ENCODE measurements around the gene HS3ST3A1. TPM values are rescaled to one million over a fixed set of nuclear protein-coding genes. Genes with fewer than 3 reads are reported as not detected.

The HS3ST3A1 gene
- total and polyA plus RNA-seq, 2 of the 4 experiments (the other 2 are of a cell fraction), result 8.8 to 9.0 TPM

- Histone ChIP-seq H3K9me1 (ENCODE audit: insufficient read depth, low read length) (no peaks in the 10 kb centered on the region), H3K4me1 (ENCODE audit: control insufficient read depth, insufficient read depth, low read length) (no peaks in the 10 kb centered on the region), H3K27ac (ENCODE audit: insufficient read depth, low read length) (no peak overlapping the region), H2BK20ac (ENCODE audit: low read depth, low read length) (no peak overlapping the region), H3K9me3 (ENCODE audit: control insufficient read depth, insufficient read depth, low read length) (peaks cover 2% of the 10 kb centered on the region), H3K36me3 (ENCODE audit: control insufficient read depth, insufficient read depth, low read length) (no peaks in the 10 kb centered on the region), H2AK9ac (replicated peaks; ENCODE audit: low read depth, low read length, poor library complexity) (no peak overlapping the region), H3K4me2 (ENCODE audit: low read depth, low read length) (no peak overlapping the region), H3K18ac (ENCODE audit: low read depth, low read length) (no peak overlapping the region), H3K27me3 (ENCODE audit: control insufficient read depth, insufficient read depth, low read length) (no peaks in the 10 kb centered on the region), H3K79me1 (ENCODE audit: low read depth in 1 of 2, low read length in 2 of 2) (no peaks in the 10 kb centered on the region), H2AK5ac (ENCODE audit: low read depth, low read length) (no peak overlapping the region), H2AFZ (replicated peaks; ENCODE audit: low read length, poor library complexity) (peak overlapping the region; percentile 68), H3K4me3 (ENCODE audit: insufficient read depth, low read depth, low read length) (no peak overlapping the region), H4K91ac (ENCODE audit: insufficient read depth, low read depth, low read length) (no peak overlapping the region), H2BK15ac (ENCODE audit: low read depth, low read length) (no peak overlapping the region), H3K4ac (ENCODE audit: low read depth, low read length) (no peak overlapping the region), H3K9ac (ENCODE audit: low read depth, low read length) (no peak overlapping the region), H3K14ac (replicated peaks; ENCODE audit: low read depth, low read length) (no peak overlapping the region), H2BK120ac (ENCODE audit: low read depth, low read length) (no peak overlapping the region), H4K8ac (ENCODE audit: low read depth in 2 of 2, low read length in 2 of 2) (no peak overlapping the region), H4K5ac (ENCODE audit: low read depth, low read length) (no peak overlapping the region), H3K56ac (ENCODE audit: extremely low read depth, insufficient read depth, low read length) (no peak overlapping the region), H2BK5ac (ENCODE audit: low read depth, low read length, poor library complexity, severe bottlenecking) (no peak overlapping the region), H3K23ac (ENCODE audit: low read depth, low read length) (no peak overlapping the region), H4K20me1 (ENCODE audit: insufficient read depth, low read length) (no peaks in the 10 kb centered on the region)
- no peak for TF ChIP-seq MAZ (IDR thresholded peaks at IDR 0.05; ENCODE audit: borderline replicate concordance, low read depth, low read length)
- TF ChIP-seq CEBPB (IDR thresholded peaks at IDR 0.05; ENCODE audit: low read depth, low read length), result 0 out of 2 replicates have a peak, but pooled peaks have one; percentile 5
- no TSS peak for BruUV-seq (replicated peaks)
- in situ Hi-C loops (cut with MboI; ENCODE audit: low sequenced_read_pairs), result no loop called here
- DNase-seq (no peak), ATAC-seq (ENCODE audit: low read depth) (no peak)
- CTCF ChIA-PET, result no interaction called here
- 80% methylated on average over 1 of the region's 4 CpGs; no CpG with 5 or more reads in 1 of the 2 experiments for WGBS, 2 experiments (ENCODE audit: extremely low coverage in 2 of 2, insufficient read length in 1 of 2)
- intact Hi-C loops (cut with micrococcal nuclease), result no loop called here
- dilution Hi-C loops (cut with HindIII; ENCODE audit: low sequenced_read_pairs, unreplicated experiment), result no loop called here
- POLR2A ChIA-PET (ENCODE audit: unreplicated experiment), result no interaction called here
Observed at GRCh38 chr17:13619462-13619861, 17.7 kb upstream of the HS3ST3A1 start.
